ENCODE results near the gene MBNL1. TPM values are rescaled to one million over a fixed set of nuclear protein-coding genes. Genes with fewer than 3 reads are reported as not detected.

Gene MBNL1
- total RNA-seq, result 100 to 1,000 TPM; 258 to 478 (median 320) TPM

- 1% methylated on average over 18 of the region's 50 CpGs for WGBS
- peak within 1 kb of the TSS; percentile 100 for H3K27ac ChIP-seq
- DNase-seq (ENCODE audit: low spot score in 2 of 2), result peak; percentile 90 to 91
Observed at GRCh38 chr3:152268555-152269055, at the start of gene MBNL1. Gene MBNL1 (plus strand): TSS chr3:152268929. CDS start chr3:152300194, 31,265 bp downstream.

GRCh38 chr3:152219216-152219615 is 49.5 kb upstream of the MBNL1 start:
- no peak overlapping the region for H3K27ac ChIP-seq
- no peak for DNase-seq (ENCODE audit: low spot score in 2 of 2)
- no peaks in the 10 kb centered on the region for H3K9me3 ChIP-seq
- TF ChIP-seq EP300 (IDR thresholded peaks at IDR 0.05) (no peak), POLR2AphosphoS5 (IDR thresholded peaks at IDR 0.05) (no peak)
- no peaks in the 10 kb centered on the region for H3K36me3 ChIP-seq
- no peak overlapping the region for H3K4me3 ChIP-seq
- peaks cover 15% of the 10 kb centered on the region for H3K4me1 ChIP-seq
- H3K27me3 ChIP-seq, result no peaks in the 10 kb centered on the region
- 59% methylated on average over 3 of the region's 3 CpGs for WGBS

More at GRCh38 chr3:152268555-152269055, at the start of gene MBNL1:
- Histone ChIP-seq H3K36me3 (no peaks in the 10 kb centered on the region), H3K4me3 (peak within 1 kb of the TSS; percentile 98), H3K27me3 (no peaks in the 10 kb centered on the region), H3K9me3 (no peaks in the 10 kb centered on the region), H3K4me1 (peaks cover 66% of the 10 kb centered on the region)
- TF ChIP-seq POLR2A (IDR thresholded peaks at IDR 0.05) (peak in 1 of 2 donors; percentile 46), EP300 (IDR thresholded peaks at IDR 0.05) (no peak), POLR2AphosphoS5 (IDR thresholded peaks at IDR 0.05) (no peak)

- DNase-seq (ENCODE audit: low spot score in 2 of 2), result no peak
- H3K27me3 ChIP-seq, result no peaks in the 10 kb centered on the region
- TF ChIP-seq CTCF (IDR thresholded peaks at IDR 0.05), result no peak
- TF ChIP-seq POLR2AphosphoS5 (IDR thresholded peaks at IDR 0.05), result no peak
- no peak for TF ChIP-seq EP300 (IDR thresholded peaks at IDR 0.05)
- no peak for TF ChIP-seq POLR2A (IDR thresholded peaks at IDR 0.05)
- H3K4me1 ChIP-seq, result peaks cover 15% of the 10 kb centered on the region
- H3K9me3 ChIP-seq, result no peaks in the 10 kb centered on the region
- no peak overlapping the region for H3K27ac ChIP-seq
- WGBS, result 90% methylated on average over 2 of the region's 2 CpGs
- no peak overlapping the region for H3K4me3 ChIP-seq
- H3K36me3 ChIP-seq, result no peaks in the 10 kb centered on the region
Observed at GRCh38 chr3:152219769-152220255, 48.9 kb upstream of the MBNL1 start.

GRCh38 chr3:152222327-152222726 is 46.4 kb upstream of the MBNL1 start:
- H3K4me1 ChIP-seq, result peaks cover 15% of the 10 kb centered on the region
- H3K27me3 ChIP-seq, result no peaks in the 10 kb centered on the region
- TF ChIP-seq CTCF (IDR thresholded peaks at IDR 0.05), result no peak
- TF ChIP-seq POLR2AphosphoS5 (IDR thresholded peaks at IDR 0.05), result no peak
- no peak for TF ChIP-seq POLR2A (IDR thresholded peaks at IDR 0.05)
- TF ChIP-seq EP300 (IDR thresholded peaks at IDR 0.05), result no peak
- no peak overlapping the region for H3K4me3 ChIP-seq
- 19% methylated on average over 2 of the region's 2 CpGs for WGBS
- DNase-seq (ENCODE audit: low spot score in 2 of 2), result no peak
- H3K27ac ChIP-seq, result peak overlapping the region; percentile 69
- H3K36me3 ChIP-seq, result no peaks in the 10 kb centered on the region
- H3K9me3 ChIP-seq, result no peaks in the 10 kb centered on the region

GRCh38 chr3:152225201-152225600 is 43.5 kb upstream of the MBNL1 start:
- no peak for DNase-seq (ENCODE audit: low spot score in 2 of 2)
- peaks cover 15% of the 10 kb centered on the region for H3K4me1 ChIP-seq
- H3K27me3 ChIP-seq, result no peaks in the 10 kb centered on the region
- no peak overlapping the region for H3K4me3 ChIP-seq
- H3K36me3 ChIP-seq, result no peaks in the 10 kb centered on the region
- H3K27ac ChIP-seq, result no peak overlapping the region
- H3K9me3 ChIP-seq, result no peaks in the 10 kb centered on the region
- TF ChIP-seq POLR2A (IDR thresholded peaks at IDR 0.05) (no peak), CTCF (IDR thresholded peaks at IDR 0.05) (no peak), EP300 (IDR thresholded peaks at IDR 0.05) (no peak), POLR2AphosphoS5 (IDR thresholded peaks at IDR 0.05) (no peak)
- 43% methylated on average over 2 of the region's 2 CpGs for WGBS

GRCh38 chr3:152226176-152226575 is 42.6 kb upstream of the MBNL1 start:
- Histone ChIP-seq H3K4me3 (no peak overlapping the region), H3K27me3 (no peaks in the 10 kb centered on the region), H3K27ac (no peak overlapping the region), H3K4me1 (peaks cover 15% of the 10 kb centered on the region), H3K9me3 (no peaks in the 10 kb centered on the region), H3K36me3 (no peaks in the 10 kb centered on the region)
- DNase-seq (ENCODE audit: low spot score in 2 of 2), result no peak
- WGBS, result 75% methylated on average over 2 of the region's 2 CpGs
- TF ChIP-seq CTCF (IDR thresholded peaks at IDR 0.05), result no peak
- TF ChIP-seq POLR2A (IDR thresholded peaks at IDR 0.05), result no peak
- no peak for TF ChIP-seq EP300 (IDR thresholded peaks at IDR 0.05)
- TF ChIP-seq POLR2AphosphoS5 (IDR thresholded peaks at IDR 0.05), result no peak
